ENCODE data around the gene VSIR. TPM values are rescaled to one million over a fixed set of nuclear protein-coding genes. Genes with fewer than 3 reads are reported as not detected.

The VSIR gene
- polyA plus RNA-seq, 1 of the 3 experiments (the other 2 are of a cell fraction), result 11.3 TPM

GRCh38 chr10:71765176-71765904 is 8.0 kb downstream of the VSIR start:
- POLR2A ChIA-PET, result interaction anchor here (0.5 kb wide), 1 partner anchor 165 kb away, joined by 3 read pairs; no protein-coding TSS in a partner anchor
- peaks cover 3% of the 10 kb centered on the region for H3F3A ChIP-seq (replicated peaks; ENCODE audit: insufficient read depth)
- no peaks in the 10 kb centered on the region for H3K9me2 ChIP-seq
- H3K27me3 ChIP-seq (ENCODE audit: insufficient read depth), result no peaks in the 10 kb centered on the region
- no peak for DNase-seq
- H4K20me1 ChIP-seq (ENCODE audit: insufficient read depth), result no peaks in the 10 kb centered on the region
- no peak overlapping the region for H3K4me3 ChIP-seq (ENCODE audit: low read depth in 2 of 2, low read length in 1 of 2)
- H3K4me2 ChIP-seq, result no peak overlapping the region
- H3K79me2 ChIP-seq (ENCODE audit: insufficient read depth), result no peaks in the 10 kb centered on the region
- H2AFZ ChIP-seq (ENCODE audit: low read depth), result no peak overlapping the region
- H3K9ac ChIP-seq, result no peak overlapping the region
- no peak for TF ChIP-seq ZBTB33 (IDR thresholded peaks at IDR 0.05; ENCODE audit: borderline replicate concordance, low read depth)
- peak; percentile 49; the same call in 1 of the 2 replicates for TF ChIP-seq NFIC (IDR thresholded peaks at IDR 0.05; ENCODE audit: borderline replicate concordance)
- TF ChIP-seq MAX (IDR thresholded peaks at IDR 0.05; ENCODE audit: low read depth), result 0 out of 2 replicates have a peak, but pooled peaks have one; percentile 21
- WGBS (ENCODE audit: low lambda C conversion rate), result 79% methylated on average over 7 of the region's 8 CpGs
- CTCF ChIA-PET, result interaction anchor here (1.8 kb wide), 1 partner anchor 131 kb away, joined by 7 read pairs; no protein-coding TSS in a partner anchor
- H3K27ac ChIP-seq (ENCODE audit: low read depth in 2 of 2, low read length in 1 of 2), result no peak overlapping the region
- peaks cover 12 to 15% of the 10 kb centered on the region in 2 experiments; a peak in 3 of 4 replicates for H3K4me1 ChIP-seq (ENCODE audit: control insufficient read depth in 1 of 2, insufficient read depth in 2 of 2, low read depth in 1 of 2, low read length in 1 of 2)
- H3K36me3 ChIP-seq (replicated peaks in 1 of 2; ENCODE audit: control insufficient read depth in 1 of 2, insufficient read depth in 2 of 2, low read length in 1 of 2), result no peaks in the 10 kb centered on the region
- H3K9me3 ChIP-seq, result no peaks in the 10 kb centered on the region

GRCh38 chr10:71763352-71764127 is 9.8 kb downstream of the VSIR start:
- no peak for DNase-seq
- no peak overlapping the region for H3K9ac ChIP-seq
- no peak overlapping the region for H3K27ac ChIP-seq (ENCODE audit: low read depth in 2 of 2, low read length in 1 of 2)
- no peaks in the 10 kb centered on the region for H3K9me3 ChIP-seq
- no peak overlapping the region for H3K4me2 ChIP-seq
- H2AFZ ChIP-seq (ENCODE audit: low read depth), result no peak overlapping the region
- 84% methylated on average over 11 of the region's 11 CpGs for WGBS (ENCODE audit: low lambda C conversion rate)
- no peaks in the 10 kb centered on the region for H3K9me2 ChIP-seq
- H3K4me3 ChIP-seq (ENCODE audit: low read depth in 2 of 2, low read length in 1 of 2), result no peak overlapping the region
- no peaks in the 10 kb centered on the region for H4K20me1 ChIP-seq (ENCODE audit: insufficient read depth)
- POLR2A ChIA-PET, result no interaction called here
- no peaks in the 10 kb centered on the region for H3K79me2 ChIP-seq (ENCODE audit: insufficient read depth)
- CTCF ChIA-PET, result interaction anchor here (0.9 to 1.8 kb wide), 7 partner anchors 8 to 133 kb away, joined by 3 to 7 read pairs (median 4); partner anchors contain the start of gene VSIR
- H3F3A ChIP-seq (replicated peaks; ENCODE audit: insufficient read depth), result no peaks in the 10 kb centered on the region
- H3K27me3 ChIP-seq (ENCODE audit: insufficient read depth), result no peaks in the 10 kb centered on the region
- peaks cover 12 to 15% of the 10 kb centered on the region in 2 experiments; a peak in 3 of 4 replicates for H3K4me1 ChIP-seq (ENCODE audit: control insufficient read depth in 1 of 2, insufficient read depth in 2 of 2, low read depth in 1 of 2, low read length in 1 of 2)
- no peak for TF ChIP-seq RCOR1 (IDR thresholded peaks at IDR 0.05; ENCODE audit: low read length)
- TF ChIP-seq SIN3A (IDR thresholded peaks at IDR 0.05; ENCODE audit: borderline replicate concordance, low read depth, low read length), result no peak
- TF ChIP-seq TAF1 (IDR thresholded peaks at IDR 0.05; ENCODE audit: borderline replicate concordance, low read depth, low read length), result no peak
- no peak for TF ChIP-seq CTCF (IDR thresholded peaks at IDR 0.05)
- TF ChIP-seq NRF1 (IDR thresholded peaks at IDR 0.05; ENCODE audit: low read depth, low read length), result no peak
- no peak for TF ChIP-seq NFIC (IDR thresholded peaks at IDR 0.05; ENCODE audit: borderline replicate concordance)
- TF ChIP-seq IRF3 (IDR thresholded peaks at IDR 0.05; ENCODE audit: low read depth, low read length), result no peak
- TF ChIP-seq MXI1 (IDR thresholded peaks at IDR 0.05; ENCODE audit: low read depth, low read length), result no peak
- no peak for TF ChIP-seq ELF1 (IDR thresholded peaks at IDR 0.05)
- no peak for TF ChIP-seq USF1 (IDR thresholded peaks at IDR 0.05; ENCODE audit: borderline replicate concordance, low read depth)
- H3K36me3 ChIP-seq (replicated peaks in 1 of 2; ENCODE audit: control insufficient read depth in 1 of 2, insufficient read depth in 2 of 2, low read length in 1 of 2), result no peaks in the 10 kb centered on the region
